ENCODE measurements around the gene IL1RN. TPM values are rescaled to one million over a fixed set of nuclear protein-coding genes. Genes with fewer than 3 reads are reported as not detected.

Gene IL1RN
- total and polyA plus RNA-seq, 10 of the 15 experiments (the other 5 are each of a cell fraction or from before 2014, with no cell fraction given), result 0.04 TPM; not detected in 7

DNA sequence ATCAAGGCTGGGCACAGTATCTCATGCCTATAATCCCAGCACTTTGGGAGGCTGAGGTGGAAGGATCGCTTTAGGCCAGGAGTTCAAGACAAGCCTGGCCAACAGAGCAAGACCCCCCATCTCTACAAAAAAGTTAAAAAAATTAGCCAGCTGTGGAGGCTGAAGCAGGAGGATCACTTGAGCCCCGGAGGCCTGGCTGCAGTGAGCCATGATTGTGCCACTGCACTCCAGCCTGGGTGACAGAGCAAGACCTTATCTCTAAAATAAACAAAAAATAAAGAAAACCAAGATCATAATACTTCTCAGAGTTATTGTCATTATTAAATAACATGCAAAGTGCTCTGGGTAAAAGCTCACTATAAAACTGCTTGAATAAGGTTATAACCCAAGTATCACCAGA lies 14.9 kb downstream of the IL1RN start (continued):
- TF ChIP-seq, protein P1, sequence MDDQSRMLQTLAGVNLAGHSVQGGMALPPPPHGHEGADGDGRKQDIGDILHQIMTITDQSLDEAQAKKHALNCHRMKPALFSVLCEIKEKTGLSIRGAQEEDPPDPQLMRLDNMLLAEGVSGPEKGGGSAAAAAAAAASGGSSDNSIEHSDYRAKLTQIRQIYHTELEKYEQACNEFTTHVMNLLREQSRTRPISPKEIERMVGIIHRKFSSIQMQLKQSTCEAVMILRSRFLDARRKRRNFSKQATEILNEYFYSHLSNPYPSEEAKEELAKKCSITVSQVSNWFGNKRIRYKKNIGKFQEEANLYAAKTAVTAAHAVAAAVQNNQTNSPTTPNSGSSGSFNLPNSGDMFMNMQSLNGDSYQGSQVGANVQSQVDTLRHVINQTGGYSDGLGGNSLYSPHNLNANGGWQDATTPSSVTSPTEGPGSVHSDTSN (IDR thresholded peaks at IDR 0.05; ENCODE audit: insufficient replicate concordance, low read depth, low read length), result no peak
- TF ChIP-seq E2F8 (IDR thresholded peaks at IDR 0.05; ENCODE audit: low read depth, partially characterized antibody) (no peak), IRF4 (IDR thresholded peaks at IDR 0.05; ENCODE audit: low read depth, low read length) (no peak), CEBPB (IDR thresholded peaks at IDR 0.05; ENCODE audit: borderline replicate concordance in 1 of 2, low read depth in 2 of 2, low read length in 2 of 2) (no peak)

- Histone ChIP-seq H3K9ac (ENCODE audit: control insufficient read depth, insufficient read depth, low read length) (no peak overlapping the region), H2AFZ (ENCODE audit: control insufficient read depth, low read depth, low read length) (no peak overlapping the region), H4K20me1 (ENCODE audit: control insufficient read depth, insufficient read depth) (no peaks in the 10 kb centered on the region), H3K36me3 (ENCODE audit: control insufficient read depth in 2 of 2, insufficient read depth in 2 of 2, low read length in 1 of 2) (no peaks in the 10 kb centered on the region), H3K27me3 (replicated peaks in 1 of 2; ENCODE audit: control insufficient read depth in 2 of 2, insufficient read depth in 2 of 2, low read length in 1 of 2) (no peaks in the 10 kb centered on the region), H3K27ac (ENCODE audit: control insufficient read depth, insufficient read depth) (no peak overlapping the region), H3K4me3 (no peak overlapping the region), H3K79me2 (ENCODE audit: control insufficient read depth, insufficient read depth, low read length) (no peaks in the 10 kb centered on the region), H3K4me2 (ENCODE audit: control insufficient read depth, insufficient read depth) (no peak overlapping the region), H3K9me3 (replicated peaks; ENCODE audit: control insufficient read depth, insufficient read depth, low read length) (no peaks in the 10 kb centered on the region), H3K4me1 (ENCODE audit: control insufficient read depth, insufficient read depth, low read length) (no peaks in the 10 kb centered on the region)
- FAIRE-seq (no peak), DNase-seq (ENCODE audit: low read depth, low spot score) (no peak), ATAC-seq (no peak)
- intact Hi-C loops (cut with micrococcal nuclease; ENCODE audit: unreplicated experiment), result no loop called here
- ChIA-PET SMC1A (ENCODE audit: uncharacterized antibody, unreplicated experiment) (interaction anchor here (0.7 to 1.5 kb wide), 2 partner anchors 39 to 246 kb away, joined by 3 read pairs; no protein-coding TSS in a partner anchor), CTCF (interaction anchor here (0.7 to 2.6 kb wide), 5 partner anchors 8 to 69 kb away, joined by 3 to 7 read pairs (median 4); partner anchors contain the start of gene PSD4), POLR2A (no interaction called here), RAD21 (ENCODE audit: unreplicated experiment) (interaction anchor here (1.1 to 1.4 kb wide), 2 partner anchors 31 to 55 kb away, joined by 3 read pairs; no protein-coding TSS in a partner anchor)
- BruUV-seq (replicated peaks), result no TSS peak
- 41% methylated on average over 4 of the region's 4 CpGs for WGBS (ENCODE audit: insufficient coverage, insufficient replicate concordance, low lambda C conversion rate, missing lambda C conversion rate)
- in situ Hi-C loops (cut with MboI), result no loop called here
- TF ChIP-seq MTA2 (IDR thresholded peaks at IDR 0.05; ENCODE audit: low read depth), result no peak
- TF ChIP-seq HDGF (IDR thresholded peaks at IDR 0.05), result no peak
- TF ChIP-seq HCFC1 (IDR thresholded peaks at IDR 0.05; ENCODE audit: low read length), result no peak
- no peak for TF ChIP-seq SUPT20H (IDR thresholded peaks at IDR 0.05; ENCODE audit: borderline replicate concordance, control insufficient read depth, low read depth, low read length)
- TF ChIP-seq, protein P2, sequence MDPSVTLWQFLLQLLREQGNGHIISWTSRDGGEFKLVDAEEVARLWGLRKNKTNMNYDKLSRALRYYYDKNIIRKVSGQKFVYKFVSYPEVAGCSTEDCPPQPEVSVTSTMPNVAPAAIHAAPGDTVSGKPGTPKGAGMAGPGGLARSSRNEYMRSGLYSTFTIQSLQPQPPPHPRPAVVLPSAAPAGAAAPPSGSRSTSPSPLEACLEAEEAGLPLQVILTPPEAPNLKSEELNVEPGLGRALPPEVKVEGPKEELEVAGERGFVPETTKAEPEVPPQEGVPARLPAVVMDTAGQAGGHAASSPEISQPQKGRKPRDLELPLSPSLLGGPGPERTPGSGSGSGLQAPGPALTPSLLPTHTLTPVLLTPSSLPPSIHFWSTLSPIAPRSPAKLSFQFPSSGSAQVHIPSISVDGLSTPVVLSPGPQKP (IDR thresholded peaks at IDR 0.05; ENCODE audit: low read depth, low read length), result no peak
- no peak for TF ChIP-seq EED (IDR thresholded peaks at IDR 0.05; ENCODE audit: low read depth)
- no peak for TF ChIP-seq FOS (IDR thresholded peaks at IDR 0.05; ENCODE audit: borderline replicate concordance, extremely low read depth, insufficient read length)
- no peak for TF ChIP-seq NKRF (conservative IDR thresholded peaks at IDR 0.05)
- no peak for TF ChIP-seq SUZ12 (IDR thresholded peaks at IDR 0.05; ENCODE audit: unreplicated experiment)
- TF ChIP-seq KDM1A (IDR thresholded peaks at IDR 0.05; ENCODE audit: borderline replicate concordance), result no peak
- TF ChIP-seq SREBF1 (IDR thresholded peaks at IDR 0.05; ENCODE audit: low read length), result no peak
- TF ChIP-seq ZNF384 (IDR thresholded peaks at IDR 0.05; ENCODE audit: borderline replicate concordance, low read depth, low read length), result no peak
- TF ChIP-seq SP1 (IDR thresholded peaks at IDR 0.05; ENCODE audit: low read depth, low read length), result no peak
Measured at GRCh38 chr2:113144259-113144658, 16.9 kb downstream of the IL1RN start.

Measured in GM12878 (cell line).